Upper lobe of right lung (tissue), 1 donor: ENCODE results near the gene SBSN. TPM values are rescaled to one million over a fixed set of nuclear protein-coding genes. Genes with fewer than 3 reads are reported as not detected.
"Not testable (repeated sequence)": the region's sequence is repeated elsewhere in the genome, so short reads cannot be mapped to it uniquely, and the experiment has no call there.

Experiments
- ATAC-seq: fragments of 200-7000 bp; cut with Tn5 transposase; one replicate; pipeline ENCODE4 v1.9.1; 2020; ENCODE audit warnings: mild to moderate bottlenecking, moderate library complexity
- DNase-seq: peaks from one replicate; pipeline ENCODE4 v3.0.0-alpha.2; 2020
- H3K27ac ChIP-seq: fragments of 200-600 bp; one replicate; pipeline ENCODE4 v1.8.0; 2022
- H3K27me3 ChIP-seq: fragments of 200-600 bp; one replicate; pipeline ENCODE4 v1.8.0; 2022; ENCODE audit warnings: mild to moderate bottlenecking
- H3K36me3 ChIP-seq: fragments of 200-600 bp; one replicate; pipeline ENCODE4 v1.8.0; 2022
- H3K4me1 ChIP-seq: fragments of 200-600 bp; one replicate; pipeline ENCODE4 v1.8.0; 2022
- H3K4me3 ChIP-seq: fragments of 200-600 bp; one replicate; pipeline ENCODE4 v1.8.0; 2022; ENCODE audit warnings: mild to moderate bottlenecking
- H3K9me3 ChIP-seq: fragments of 200-600 bp; one replicate; pipeline ENCODE4 v1.8.0; 2022
- intact Hi-C: fragments of 100-400 bp; cut with DNase I; formaldehyde crosslinking; loops from one replicate; pipeline ENCODE4 v1.11.0; 2022
- total RNA-seq: library from RNA; stranded (reverse); fragmentation: NEBNext Ultra II Directional; extraction: Animal tissue kit (Norgen Biotek cat#: 25700); gene quantifications from one replicate; pipeline ENCODE4 v1.2.1, GENCODE V29; 2021
- TF ChIP-seq, protein P1 (sequence below): fragments of 200-600 bp; IDR thresholded peaks from one replicate; pipeline ENCODE4 v1.8.0; 2022; ENCODE audit warnings: antibody characterized with exemption
- donor health status: DM: no; HTN: yes; CAD: no; lungs with severe emphysema.

Gene SBSN
- total RNA-seq, 1 donor from 2014 or later = not detected

GRCh38 chr19:35478794-35479677 lies 49.1 kb downstream of the SBSN start:
- H3K4me3 ChIP-seq = no peak overlapping the region
- no peaks in the 10 kb centered on the region for H3K36me3 ChIP-seq
- DNase-seq (no peak), ATAC-seq (peak; percentile 21)
- TF ChIP-seq, protein P1, sequence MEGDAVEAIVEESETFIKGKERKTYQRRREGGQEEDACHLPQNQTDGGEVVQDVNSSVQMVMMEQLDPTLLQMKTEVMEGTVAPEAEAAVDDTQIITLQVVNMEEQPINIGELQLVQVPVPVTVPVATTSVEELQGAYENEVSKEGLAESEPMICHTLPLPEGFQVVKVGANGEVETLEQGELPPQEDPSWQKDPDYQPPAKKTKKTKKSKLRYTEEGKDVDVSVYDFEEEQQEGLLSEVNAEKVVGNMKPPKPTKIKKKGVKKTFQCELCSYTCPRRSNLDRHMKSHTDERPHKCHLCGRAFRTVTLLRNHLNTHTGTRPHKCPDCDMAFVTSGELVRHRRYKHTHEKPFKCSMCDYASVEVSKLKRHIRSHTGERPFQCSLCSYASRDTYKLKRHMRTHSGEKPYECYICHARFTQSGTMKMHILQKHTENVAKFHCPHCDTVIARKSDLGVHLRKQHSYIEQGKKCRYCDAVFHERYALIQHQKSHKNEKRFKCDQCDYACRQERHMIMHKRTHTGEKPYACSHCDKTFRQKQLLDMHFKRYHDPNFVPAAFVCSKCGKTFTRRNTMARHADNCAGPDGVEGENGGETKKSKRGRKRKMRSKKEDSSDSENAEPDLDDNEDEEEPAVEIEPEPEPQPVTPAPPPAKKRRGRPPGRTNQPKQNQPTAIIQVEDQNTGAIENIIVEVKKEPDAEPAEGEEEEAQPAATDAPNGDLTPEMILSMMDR = no peak
- H3K9me3 ChIP-seq = no peaks in the 10 kb centered on the region
- intact Hi-C loops = no loop called here
- no peak overlapping the region for H3K27ac ChIP-seq
- no peaks in the 10 kb centered on the region for H3K27me3 ChIP-seq
- H3K4me1 ChIP-seq = no peaks in the 10 kb centered on the region

DNA sequence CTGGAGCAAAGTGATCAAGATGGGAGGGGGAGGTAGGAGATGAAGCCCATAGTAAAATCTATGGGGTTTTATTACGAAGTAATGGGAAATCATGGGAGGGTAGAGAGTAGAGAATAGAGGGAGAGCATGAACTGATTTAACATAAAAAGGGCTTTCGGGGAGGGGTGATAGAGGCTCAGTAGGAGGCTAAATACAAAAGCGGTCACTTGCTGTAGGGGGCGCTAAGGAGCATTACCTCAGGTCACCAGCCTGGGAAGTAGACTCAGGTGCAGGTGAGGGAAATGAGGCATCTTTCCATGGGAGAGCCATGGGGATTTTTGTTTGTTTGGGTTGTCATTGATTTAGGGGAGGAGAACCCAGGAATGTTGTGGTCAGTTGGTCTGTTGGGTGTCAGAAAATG lies 52.0 kb downstream of the SBSN start:
- DNase-seq (no peak), ATAC-seq (no peak)
- Histone ChIP-seq H3K27ac (no peak overlapping the region), H3K27me3 (no peaks in the 10 kb centered on the region), H3K4me3 (no peak overlapping the region), H3K36me3 (no peaks in the 10 kb centered on the region), H3K4me1 (no peaks in the 10 kb centered on the region), H3K9me3 (no peaks in the 10 kb centered on the region)
- intact Hi-C loops = no loop called here
- TF ChIP-seq, protein P1 = peak; percentile 12

DNA sequence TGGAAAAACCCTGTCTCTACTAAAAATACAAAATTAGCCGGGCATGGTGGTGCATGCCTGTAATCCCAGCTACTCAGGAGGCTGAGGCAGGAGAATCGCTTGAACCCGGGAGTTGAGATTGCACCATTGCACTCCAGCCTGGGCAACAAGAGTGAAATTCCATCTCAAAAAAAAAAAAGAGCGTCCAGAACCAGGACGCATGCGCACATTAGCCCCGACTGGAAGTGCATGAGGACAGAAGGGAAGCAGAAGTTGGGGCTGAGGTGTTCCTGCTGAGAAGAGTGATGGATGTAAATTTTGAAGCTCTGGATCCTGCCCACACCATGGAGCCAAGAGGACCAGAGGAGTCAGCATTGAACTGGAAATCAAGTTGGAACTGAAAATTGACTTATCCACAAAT lies 53.5 kb downstream of the SBSN start:
- H3K4me3 ChIP-seq, H3K4me1 ChIP-seq, intact Hi-C loops, H3K9me3 ChIP-seq, ATAC-seq, DNase-seq, H3K27me3 ChIP-seq, H3K27ac ChIP-seq, H3K36me3 ChIP-seq: not testable (repeated sequence)

GRCh38 chr19:35474104-35474503 lies 54.0 kb downstream of the SBSN start:
- no peak overlapping the region for H3K4me3 ChIP-seq
- intact Hi-C loops = no loop called here
- no peak for ATAC-seq

More at GRCh38 chr19:35474104-35474503, 54.0 kb downstream of the SBSN start:
- no peaks in the 10 kb centered on the region for H3K4me1 ChIP-seq
- no peak for DNase-seq
- TF ChIP-seq, protein P1 = no peak
- H3K27ac ChIP-seq = no peak overlapping the region
- H3K9me3 ChIP-seq = no peaks in the 10 kb centered on the region
- no peaks in the 10 kb centered on the region for H3K36me3 ChIP-seq
- H3K27me3 ChIP-seq = no peaks in the 10 kb centered on the region

Other genes starting within 250 kb of the SBSN start
- 1.5 TPM for gene HAMP, start 245.8 kb downstream of the SBSN start, total RNA-seq
- not detected for gene MAG, start 236.2 kb downstream of the SBSN start, total RNA-seq
- gene CD22, start 199.1 kb downstream of the SBSN start, total RNA-seq = 15.8 TPM
- gene FFAR1, start 180.4 kb downstream of the SBSN start, total RNA-seq = not detected
- gene FFAR3, start 169.9 kb downstream of the SBSN start, total RNA-seq = not detected
- gene GPR42, start 157.2 kb downstream of the SBSN start, total RNA-seq = not detected
- gene FFAR2, start 80.1 kb downstream of the SBSN start, total RNA-seq = 2.6 TPM
- not detected for gene KRTDAP, start 37.8 kb downstream of the SBSN start, total RNA-seq
- gene DMKN, start 14.7 kb downstream of the SBSN start, total RNA-seq = 79.8 TPM
- not detected for gene GAPDHS, start 5.1 kb upstream of the SBSN start, total RNA-seq
- gene TMEM147, start 17.3 kb upstream of the SBSN start, total RNA-seq = 77.7 TPM
- not detected for gene ATP4A, start 35.3 kb upstream of the SBSN start, total RNA-seq
- not detected for gene PMIS2, start 57.9 kb upstream of the SBSN start, total RNA-seq
- gene HAUS5, start 84.4 kb upstream of the SBSN start, total RNA-seq = 8.9 TPM
- 64.5 TPM for gene RBM42, start 100.7 kb upstream of the SBSN start, total RNA-seq
- gene ETV2, start 113.4 kb upstream of the SBSN start, total RNA-seq = 0.72 TPM
- 226 TPM for gene COX6B1, start 120.0 kb upstream of the SBSN start, total RNA-seq
- gene UPK1A, start 138.2 kb upstream of the SBSN start, total RNA-seq = not detected
- gene ZBTB32, start 176.2 kb upstream of the SBSN start, total RNA-seq = 0.23 TPM
- 36.6 TPM for gene KMT2B, start 189.7 kb upstream of the SBSN start, total RNA-seq
- 16.9 TPM for gene IGFLR1, start 214.1 kb upstream of the SBSN start, total RNA-seq
- gene U2AF1L4, start 217.1 kb upstream of the SBSN start, total RNA-seq = 26.3 TPM
- gene PSENEN, start 217.3 kb upstream of the SBSN start, total RNA-seq = 51.0 TPM
- 11.3 TPM for gene LIN37, start 220.3 kb upstream of the SBSN start, total RNA-seq
- 41.3 TPM for gene HSPB6, start 228.7 kb upstream of the SBSN start, total RNA-seq
- 18.2 TPM for gene PROSER3, start 229.9 kb upstream of the SBSN start, total RNA-seq
- gene ARHGAP33, start 247.3 kb upstream of the SBSN start, total RNA-seq = 6.8 TPM